ENCODE data around the gene ELAC2.

Gene ELAC2

GRCh38 chr17:12958786-12959185 lies 59.0 kb downstream of the ELAC2 start:
- DNase-seq (ENCODE audit: low read depth in 2 of 2): no peak

- no peak for DNase-seq (ENCODE audit: low read depth in 2 of 2)
Measured at GRCh38 chr17:12955521-12955920, 62.3 kb downstream of the ELAC2 start.

GRCh38 chr17:12953156-12953555 lies 64.7 kb downstream of the ELAC2 start:
- DNase-seq (ENCODE audit: low read depth in 2 of 2): no peak

GRCh38 chr17:12952012-12952411 lies 65.8 kb downstream of the ELAC2 start:
- DNase-seq (ENCODE audit: low read depth in 2 of 2): no peak

- no peak for DNase-seq (ENCODE audit: low read depth in 2 of 2)
Measured at GRCh38 chr17:12947047-12947446, 70.8 kb downstream of the ELAC2 start.

Measured in stimulated activated CD4-positive, alpha-beta T cell treated with anti-CD3 and anti-CD28 coated beads, Interleukin-1b, Interleukin-23, amount 100 ng/mL, for 1 hour (primary cell).